ENCODE data around the gene ANO3.
A peak's percentile ranks its signal among the peaks of the same experiment; 100 is the strongest.
"Not testable (repeated sequence)": the region's sequence is repeated elsewhere in the genome, so short reads cannot be mapped to it uniquely, and the experiment has no call there.

The ANO3 gene

GRCh38 chr11:26331911-26332571 lies at the start of gene ANO3:
ANO3 (plus strand) TSS chr11:26332130; CDS start chr11:26332276, 146 bp downstream.
- no peak for DNase-seq (ENCODE audit: low read depth)
- no peak for TF ChIP-seq POLR2A (IDR thresholded peaks at IDR 0.05; ENCODE audit: extremely low read depth, insufficient read length)
- H3K4me3 ChIP-seq (ENCODE audit: low read depth, low read length): no peak within 1 kb of the TSS

- H3K4me3 ChIP-seq (ENCODE audit: low read depth, low read length): no peak overlapping the region
These were observed 48.0 kb upstream of the ANO3 start for GRCh38 chr11:26283852-26284408.

GRCh38 chr11:26285608-26286007 lies 46.3 kb upstream of the ANO3 start:
- H3K4me3 ChIP-seq (ENCODE audit: low read depth, low read length): no peak overlapping the region
- no peak for DNase-seq (ENCODE audit: low read depth)
- TF ChIP-seq CTCF (IDR thresholded peaks at IDR 0.05; ENCODE audit: low read depth, low read length) (no peak), POLR2A (IDR thresholded peaks at IDR 0.05; ENCODE audit: extremely low read depth, insufficient read length) (no peak), MAX (IDR thresholded peaks at IDR 0.05; ENCODE audit: low read depth, low read length) (no peak)

More at GRCh38 chr11:26283852-26284408, 48.0 kb upstream of the ANO3 start:
- no peak for DNase-seq (ENCODE audit: low read depth)
- no peak for TF ChIP-seq MYC (IDR thresholded peaks at IDR 0.05; ENCODE audit: low read depth, low read length)
- TF ChIP-seq POLR2A (IDR thresholded peaks at IDR 0.05; ENCODE audit: extremely low read depth, insufficient read length): no peak
- no peak for TF ChIP-seq MAX (IDR thresholded peaks at IDR 0.05; ENCODE audit: low read depth, low read length)
- no peak for TF ChIP-seq CTCF (IDR thresholded peaks at IDR 0.05; ENCODE audit: low read depth, low read length)

GRCh38 chr11:26286472-26287066 lies 45.4 kb upstream of the ANO3 start:
- peak; percentile 30 for DNase-seq (ENCODE audit: low read depth)
- no peak overlapping the region for H3K4me3 ChIP-seq (ENCODE audit: low read depth, low read length)
- TF ChIP-seq CTCF (IDR thresholded peaks at IDR 0.05; ENCODE audit: low read depth, low read length): peak; percentile 47
- no peak for TF ChIP-seq MAX (IDR thresholded peaks at IDR 0.05; ENCODE audit: low read depth, low read length)

- no peak for DNase-seq (ENCODE audit: low read depth)
- TF ChIP-seq MYC (IDR thresholded peaks at IDR 0.05; ENCODE audit: low read depth, low read length): no peak
- TF ChIP-seq CTCF (IDR thresholded peaks at IDR 0.05; ENCODE audit: low read depth, low read length): no peak
- no peak for TF ChIP-seq MAX (IDR thresholded peaks at IDR 0.05; ENCODE audit: low read depth, low read length)
- no peak for TF ChIP-seq POLR2A (IDR thresholded peaks at IDR 0.05; ENCODE audit: extremely low read depth, insufficient read length)
- H3K4me3 ChIP-seq (ENCODE audit: low read depth, low read length): no peak overlapping the region
These were observed 44.8 kb upstream of the ANO3 start for GRCh38 chr11:26287067-26287518.

- no peak overlapping the region for H3K4me3 ChIP-seq (ENCODE audit: low read depth, low read length)
- DNase-seq (ENCODE audit: low read depth): peak; percentile 69
- TF ChIP-seq MYC (IDR thresholded peaks at IDR 0.05; ENCODE audit: low read depth, low read length): no peak
- no peak for TF ChIP-seq MAX (IDR thresholded peaks at IDR 0.05; ENCODE audit: low read depth, low read length)
- peak; percentile 50 for TF ChIP-seq CTCF (IDR thresholded peaks at IDR 0.05; ENCODE audit: low read depth, low read length)
- TF ChIP-seq POLR2A (IDR thresholded peaks at IDR 0.05; ENCODE audit: extremely low read depth, insufficient read length): no peak
These were observed 34.5 kb upstream of the ANO3 start for GRCh38 chr11:26297189-26297975.

GRCh38 chr11:26316372-26316771 lies 15.6 kb upstream of the ANO3 start:
- DNase-seq (ENCODE audit: low read depth): peak; percentile 38
- not testable (repeated sequence) for H3K4me3 ChIP-seq (ENCODE audit: low read depth, low read length)

Measured in NB4 (cell line).